Upper lobe of right lung (tissue), 1 donor: ENCODE results near the gene ETV6. TPM values are rescaled to one million over a fixed set of nuclear protein-coding genes. Genes with fewer than 3 reads are reported as not detected.
A peak's percentile ranks its signal among the peaks of the same experiment; 100 is the strongest.

Experiments used
- ATAC-seq: fragments of 200-7000 bp; cut with Tn5 transposase; one replicate; pipeline ENCODE4 v1.9.1; 2020; ENCODE audit warnings: mild to moderate bottlenecking, moderate library complexity
- DNase-seq: peaks from one replicate; pipeline ENCODE4 v3.0.0-alpha.2; 2020
- H3K27ac ChIP-seq: fragments of 200-600 bp; one replicate; pipeline ENCODE4 v1.8.0; 2022
- H3K27me3 ChIP-seq: fragments of 200-600 bp; one replicate; pipeline ENCODE4 v1.8.0; 2022; ENCODE audit warnings: mild to moderate bottlenecking
- H3K36me3 ChIP-seq: fragments of 200-600 bp; one replicate; pipeline ENCODE4 v1.8.0; 2022
- H3K4me1 ChIP-seq: fragments of 200-600 bp; one replicate; pipeline ENCODE4 v1.8.0; 2022
- H3K4me3 ChIP-seq: fragments of 200-600 bp; one replicate; pipeline ENCODE4 v1.8.0; 2022; ENCODE audit warnings: mild to moderate bottlenecking
- H3K9me3 ChIP-seq: fragments of 200-600 bp; one replicate; pipeline ENCODE4 v1.8.0; 2022
- CTCF ChIP-seq: fragments of 200-600 bp; IDR thresholded peaks from one replicate; pipeline ENCODE4 v1.8.0; 2022; ENCODE audit warnings: antibody characterized with exemption
- intact Hi-C: fragments of 100-400 bp; cut with DNase I; formaldehyde crosslinking; loops from one replicate; pipeline ENCODE4 v1.11.0; 2022
- total RNA-seq: library from RNA; stranded (reverse); fragmentation: NEBNext Ultra II Directional; extraction: Animal tissue kit (Norgen Biotek cat#: 25700); gene quantifications from one replicate; pipeline ENCODE4 v1.2.1, GENCODE V29; 2021
- donor health status: DM: no; HTN: yes; CAD: no; lungs with severe emphysema.

Gene ETV6
- total RNA-seq, 1 donor from 2014 or later: 45.0 TPM

- TF ChIP-seq CTCF: no peak
- Histone ChIP-seq H3K36me3 (no peaks in the 10 kb centered on the region), H3K9me3 (no peaks in the 10 kb centered on the region), H3K27ac (peak overlapping the region; percentile 7), H3K4me1 (peaks cover 66% of the 10 kb centered on the region), H3K27me3 (no peaks in the 10 kb centered on the region), H3K4me3 (no peak overlapping the region)
- DNase-seq: no peak
- intact Hi-C loops: no loop called here
- ATAC-seq: no peak
These were observed 182.6 kb downstream of the ETV6 start for GRCh38 chr12:11832093-11832492.

- Histone ChIP-seq H3K36me3 (no peaks in the 10 kb centered on the region), H3K4me1 (peaks cover 66% of the 10 kb centered on the region), H3K27ac (peak overlapping the region; percentile 37), H3K27me3 (no peaks in the 10 kb centered on the region), H3K9me3 (no peaks in the 10 kb centered on the region), H3K4me3 (no peak overlapping the region)
- intact Hi-C loops: no loop called here
- DNase-seq (no peak), ATAC-seq (no peak)
- no peak for TF ChIP-seq CTCF
These were observed 183.9 kb downstream of the ETV6 start for GRCh38 chr12:11833174-11833895.

GRCh38 chr12:11834104-11834812 lies 184.8 kb downstream of the ETV6 start:
- no peak overlapping the region for H3K4me3 ChIP-seq
- peak overlapping the region; percentile 37 for H3K27ac ChIP-seq
- intact Hi-C loops: no loop called here
- TF ChIP-seq CTCF: no peak
- no peaks in the 10 kb centered on the region for H3K36me3 ChIP-seq
- H3K4me1 ChIP-seq: peaks cover 69% of the 10 kb centered on the region
- no peaks in the 10 kb centered on the region for H3K9me3 ChIP-seq
- DNase-seq (no peak), ATAC-seq (no peak)
- no peaks in the 10 kb centered on the region for H3K27me3 ChIP-seq

GRCh38 chr12:11834931-11835330 lies 185.5 kb downstream of the ETV6 start:
- Histone ChIP-seq H3K27ac (no peak overlapping the region), H3K9me3 (no peaks in the 10 kb centered on the region), H3K4me1 (peaks cover 69% of the 10 kb centered on the region), H3K27me3 (no peaks in the 10 kb centered on the region), H3K36me3 (no peaks in the 10 kb centered on the region), H3K4me3 (no peak overlapping the region)
- no peak for TF ChIP-seq CTCF
- intact Hi-C loops: no loop called here
- no peak for DNase-seq
- ATAC-seq: no peak

- TF ChIP-seq CTCF: no peak
- H3K4me1 ChIP-seq: peaks cover 67% of the 10 kb centered on the region
- DNase-seq (peak; percentile 75), ATAC-seq (peak; percentile 80)
- no peaks in the 10 kb centered on the region for H3K36me3 ChIP-seq
- H3K27me3 ChIP-seq: no peaks in the 10 kb centered on the region
- intact Hi-C loops: no loop called here
- H3K27ac ChIP-seq: peak overlapping the region; percentile 6
- no peaks in the 10 kb centered on the region for H3K9me3 ChIP-seq
- H3K4me3 ChIP-seq: no peak overlapping the region
These were observed 187.0 kb downstream of the ETV6 start for GRCh38 chr12:11836282-11837151.
